ENCODE results near the gene COL4A2.

Gene COL4A2

DNA sequence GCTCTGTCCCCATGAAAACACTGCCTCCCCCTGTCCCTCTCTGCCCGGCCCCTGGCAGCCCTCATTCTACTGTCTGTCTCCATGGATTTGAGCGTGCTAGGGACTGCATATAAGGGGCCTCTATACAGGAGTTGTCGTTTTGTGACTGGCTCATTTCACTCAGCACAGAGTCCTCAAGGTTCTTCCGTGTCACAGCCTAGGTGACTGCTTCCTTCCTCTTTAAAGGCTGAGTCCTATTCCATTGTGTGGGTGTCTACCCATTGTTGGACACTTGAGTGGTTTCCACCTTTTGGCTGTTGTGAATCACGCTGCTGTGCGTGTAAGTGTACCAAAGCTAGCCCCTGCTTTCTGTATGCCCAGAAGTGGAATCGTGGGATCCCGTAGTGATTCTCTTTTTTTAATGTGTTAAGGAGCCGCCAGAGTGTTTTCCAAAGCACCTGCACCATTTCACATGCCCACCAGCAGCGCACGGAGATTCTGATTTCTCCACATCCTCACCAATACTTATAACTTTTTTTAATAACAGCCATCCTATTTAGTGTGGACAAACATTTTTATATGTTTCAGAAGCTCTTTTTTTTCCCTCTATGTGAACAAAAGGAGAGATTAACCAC lies 116.7 kb downstream of the COL4A2 start:
- DNase-seq: no peak

GRCh38 chr13:110424569-110425443 lies 117.7 kb downstream of the COL4A2 start:
- peak in 1 of 2 experiments; percentile 4 for DNase-seq

- DNase-seq: no peak
Observed at GRCh38 chr13:110425444-110425780, 118.3 kb downstream of the COL4A2 start.

DNA sequence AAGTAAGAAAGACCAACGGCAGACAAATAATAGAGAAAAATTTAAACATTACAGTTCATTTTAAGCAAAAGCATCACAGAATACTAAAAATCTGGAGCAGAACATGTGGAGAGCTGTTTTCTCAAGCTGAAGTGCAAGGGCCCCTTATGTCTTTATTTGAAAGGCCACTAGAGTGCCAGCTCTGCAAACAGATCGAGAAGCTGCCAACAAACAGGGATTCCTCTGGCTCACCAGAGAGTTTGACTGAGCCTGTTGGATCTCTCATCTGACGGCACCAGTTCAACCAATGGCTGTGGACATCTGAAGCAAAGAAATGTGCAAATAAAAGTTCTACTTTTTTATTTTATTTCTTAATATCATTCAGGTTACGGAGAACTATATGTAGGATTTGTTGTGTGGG lies 119.7 kb downstream of the COL4A2 start:
- DNase-seq: peak in 1 of 2 experiments; percentile 5

DNA sequence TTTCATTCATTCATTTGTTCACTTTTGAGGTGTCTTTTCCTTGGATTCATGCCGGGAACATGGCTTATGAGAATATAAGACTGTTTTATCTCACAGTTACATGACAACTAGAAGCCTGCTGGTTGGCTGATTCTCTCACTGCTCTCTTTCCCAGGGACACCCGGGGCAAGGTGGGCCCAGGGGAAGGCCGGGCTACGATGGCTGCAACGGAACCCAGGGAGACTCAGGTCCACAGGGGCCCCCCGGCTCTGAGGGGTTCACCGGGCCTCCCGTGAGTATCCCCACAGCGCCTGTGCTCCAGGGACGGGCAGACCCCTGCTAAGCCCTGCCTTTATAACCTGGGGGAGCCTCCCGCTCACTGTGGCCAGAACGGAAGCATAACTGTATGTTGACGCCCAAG lies 121.2 kb downstream of the COL4A2 start:
- DNase-seq: no peak

DNA sequence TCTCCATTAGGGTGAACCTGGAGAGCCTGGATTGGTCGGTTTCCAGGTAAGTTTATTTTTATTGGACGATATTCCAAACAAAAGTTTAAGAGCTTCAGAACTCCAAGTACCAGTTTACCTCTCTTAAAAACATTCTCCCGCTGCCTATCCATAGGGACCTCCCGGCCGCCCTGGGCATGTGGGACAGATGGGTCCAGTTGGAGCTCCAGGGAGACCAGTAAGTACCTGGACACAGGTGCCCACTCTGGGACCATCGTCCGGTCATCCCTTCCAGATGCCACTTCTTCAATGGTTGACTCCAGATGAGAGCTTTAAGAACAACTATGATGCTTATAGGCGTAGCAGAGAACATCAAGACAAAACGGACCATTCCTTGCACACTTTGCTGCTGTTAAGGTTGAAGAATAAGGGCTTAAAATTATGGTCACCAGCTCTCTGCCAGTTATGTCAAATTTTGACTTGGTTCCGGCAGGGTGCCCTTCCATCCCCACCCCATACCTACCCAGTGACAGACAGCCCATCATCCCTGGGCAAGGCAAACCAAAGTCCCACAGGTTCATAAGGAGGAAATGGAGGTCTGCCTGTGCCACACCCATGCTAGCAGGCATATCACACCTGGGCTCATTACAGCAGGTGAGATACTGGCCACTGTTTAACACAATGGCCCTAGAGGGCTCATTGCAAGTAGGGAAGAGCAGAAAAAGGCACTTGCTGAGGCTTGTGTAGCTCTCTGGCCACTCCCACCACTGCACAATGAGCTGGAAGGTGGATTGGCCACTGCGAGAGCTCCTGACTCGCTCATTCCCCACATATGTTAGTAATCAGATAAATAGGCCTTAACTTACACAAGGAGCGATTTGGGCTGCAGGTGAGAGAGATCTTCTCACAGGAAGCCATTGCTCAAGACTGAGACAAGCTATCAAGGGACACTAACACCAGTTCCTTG lies 123.6 kb downstream of the COL4A2 start:
- no peak for DNase-seq

- no peak for DNase-seq
Observed at GRCh38 chr13:110431425-110432294, 124.6 kb downstream of the COL4A2 start.

GRCh38 chr13:110432522-110432921 lies 125.4 kb downstream of the COL4A2 start:
- DNase-seq: no peak

- DNase-seq: no peak
Observed at GRCh38 chr13:110433014-110433413, 125.9 kb downstream of the COL4A2 start.

- DNase-seq: no peak
Observed at GRCh38 chr13:110434629-110435028, 127.5 kb downstream of the COL4A2 start.

GRCh38 chr13:110435331-110435730 lies 128.2 kb downstream of the COL4A2 start:
- no peak for DNase-seq

GRCh38 chr13:110436276-110436675 lies 129.2 kb downstream of the COL4A2 start:
- DNase-seq: no peak

GRCh38 chr13:110436786-110437370 lies 129.8 kb downstream of the COL4A2 start:
- no peak for DNase-seq

GRCh38 chr13:110438211-110438610 lies 131.1 kb downstream of the COL4A2 start:
- DNase-seq: no peak

- no peak for DNase-seq
Observed at GRCh38 chr13:110438776-110439175, 131.7 kb downstream of the COL4A2 start.

DNA sequence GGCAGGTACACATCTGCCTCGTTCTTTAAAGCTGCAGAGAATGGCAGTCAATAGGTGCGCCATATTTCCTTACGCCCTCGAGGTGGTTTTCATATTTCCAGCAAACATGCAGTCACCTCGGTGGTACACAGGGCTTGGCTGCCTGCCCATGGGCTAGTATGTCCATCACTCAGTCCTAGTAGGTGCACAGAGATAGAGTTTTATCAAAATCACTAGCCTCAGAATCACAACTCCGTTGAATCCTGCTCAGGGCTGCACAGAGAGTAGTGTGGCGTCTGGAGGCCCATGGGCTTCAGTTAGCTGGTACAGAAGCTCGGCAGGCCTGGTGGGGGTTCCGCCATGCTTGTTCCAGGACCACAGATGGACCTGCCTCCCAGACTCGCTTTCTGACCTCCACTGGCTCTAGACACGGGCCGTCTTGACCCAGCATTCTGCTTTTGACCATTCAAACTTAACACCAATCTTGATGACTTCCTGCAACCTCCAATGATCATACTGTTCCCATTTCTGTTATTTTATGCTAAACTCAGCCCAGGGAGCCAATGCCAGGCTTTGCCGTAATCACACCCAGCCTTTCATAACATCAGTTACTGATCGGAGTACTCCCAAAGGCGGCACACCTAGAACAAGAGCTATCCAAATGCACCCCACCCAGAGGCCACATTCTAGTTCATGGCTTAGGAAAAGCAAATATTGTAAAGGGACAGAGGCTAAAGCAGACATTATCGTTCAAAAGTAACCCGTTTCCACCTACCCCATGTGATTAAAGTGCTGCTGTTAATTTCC lies 134.1 kb downstream of the COL4A2 start:
- DNase-seq: no peak

DNA sequence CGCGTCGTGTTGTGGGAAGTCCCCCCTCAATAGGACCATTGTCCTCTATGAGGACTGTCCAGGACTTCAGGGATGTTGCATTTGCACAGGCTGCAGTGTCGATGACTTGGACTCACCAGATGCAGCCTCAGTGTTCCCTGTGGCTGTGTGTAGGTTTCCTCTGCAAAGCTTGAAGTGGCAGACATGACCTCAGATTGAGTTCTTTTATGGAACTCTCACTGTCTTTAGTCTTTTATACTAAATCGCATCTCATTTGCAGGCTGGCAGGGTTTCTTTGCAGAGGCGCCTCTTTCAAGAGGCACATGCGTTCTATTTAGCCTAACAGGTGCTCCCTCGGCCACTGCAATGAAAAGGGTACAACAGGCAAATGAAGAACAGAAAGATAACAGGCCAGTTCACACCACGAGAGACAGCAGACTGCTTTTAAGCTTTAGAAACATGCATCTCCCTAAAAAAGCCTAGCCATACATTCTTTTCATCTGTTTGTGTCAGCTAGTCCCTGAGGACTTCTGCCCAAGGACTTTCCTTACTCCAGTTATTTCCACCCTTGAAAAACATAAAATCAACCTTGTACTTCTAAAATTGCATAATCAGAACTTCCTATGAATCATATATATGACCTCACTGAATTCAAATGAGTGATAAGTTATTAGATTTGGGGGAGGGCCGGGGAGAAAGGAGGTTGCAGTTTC lies 136.0 kb downstream of the COL4A2 start:
- no peak for DNase-seq

DNA sequence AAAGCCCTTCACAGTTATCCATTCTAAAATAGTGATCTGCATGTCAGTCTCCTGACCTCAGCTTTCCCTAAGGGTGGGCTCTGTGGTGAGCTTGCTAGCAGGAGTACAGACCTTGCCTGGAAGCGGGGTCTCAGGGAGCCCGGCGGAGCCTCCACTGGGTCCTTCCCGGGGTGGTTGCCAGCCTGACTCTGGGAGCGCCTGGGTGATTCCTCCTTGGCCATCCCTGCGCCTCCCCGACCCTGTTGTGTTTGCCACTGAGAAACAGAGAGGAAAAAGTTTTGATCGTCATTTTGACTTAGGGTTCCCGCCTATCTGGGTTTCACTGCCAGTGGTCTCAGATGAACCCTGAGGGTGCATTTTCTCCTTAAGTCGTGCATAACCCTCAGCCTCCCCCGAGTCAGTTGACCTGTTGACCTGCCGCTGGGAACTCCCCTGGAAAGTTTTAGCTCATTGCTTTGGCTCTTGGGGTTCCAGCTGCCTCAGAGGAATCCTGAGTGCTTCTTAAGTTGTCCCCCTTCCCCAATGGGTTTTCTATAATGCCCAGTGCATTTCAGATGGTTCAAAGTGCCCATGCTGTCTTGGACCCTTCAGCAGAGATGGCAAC lies 136.6 kb downstream of the COL4A2 start:
- no peak for DNase-seq

DNA sequence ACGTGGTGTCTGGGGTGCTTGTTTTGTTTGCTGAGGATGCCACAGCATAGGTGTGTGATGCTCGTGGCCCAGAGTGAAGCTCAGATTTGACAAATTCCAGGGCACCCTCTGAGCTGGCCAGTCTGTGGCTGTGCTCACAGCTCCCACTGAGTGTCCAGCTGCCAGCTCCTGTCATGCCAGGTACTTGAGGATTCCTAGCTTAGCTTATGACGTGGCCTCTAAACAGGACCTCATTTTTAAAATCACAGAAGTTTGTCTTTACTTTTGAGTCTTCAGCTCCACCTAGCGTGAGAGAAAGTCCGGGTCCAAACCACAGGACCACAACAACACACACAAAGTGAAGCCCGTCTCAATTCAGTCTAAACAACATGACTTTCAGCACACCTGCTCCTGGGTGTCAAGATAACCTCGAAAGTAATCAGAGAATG lies 137.2 kb downstream of the COL4A2 start:
- DNase-seq: no peak

- no peak for DNase-seq
Observed at GRCh38 chr13:110445183-110445582, 138.1 kb downstream of the COL4A2 start.
